NCI-H69 (cell line): ENCODE measurements around the gene SERPINB12.

Source experiments
- DNase-seq: peaks from one replicate; lab custom pipeline; 2025; lab: John Stamatoyannopoulos, UW

SERPINB12 gene

GRCh38 chr18:63551769-63552168 is 9.6 kb downstream of the SERPINB12 start:
- no peak for DNase-seq

- peak; percentile 60 for DNase-seq
Measured at GRCh38 chr18:63552581-63552980, 10.4 kb downstream of the SERPINB12 start.

- peak; percentile 61 for DNase-seq
Measured at GRCh38 chr18:63553081-63553480, 10.9 kb downstream of the SERPINB12 start.

- DNase-seq = peak; percentile 29
Measured at GRCh38 chr18:63559567-63560491, 17.7 kb downstream of the SERPINB12 start.

GRCh38 chr18:63562284-63562683 is 20.1 kb downstream of the SERPINB12 start:
- DNase-seq = no peak

- DNase-seq = no peak
Measured at GRCh38 chr18:63564021-63564420, 21.9 kb downstream of the SERPINB12 start.

GRCh38 chr18:63564561-63564960 is 22.4 kb downstream of the SERPINB12 start:
- no peak for DNase-seq

GRCh38 chr18:63567276-63567675 is 25.1 kb downstream of the SERPINB12 start:
- no peak for DNase-seq

GRCh38 chr18:63567825-63568224 is 25.7 kb downstream of the SERPINB12 start:
- no peak for DNase-seq

GRCh38 chr18:63570721-63571120 is 28.6 kb downstream of the SERPINB12 start:
- DNase-seq = no peak

GRCh38 chr18:63575681-63576080 is 33.5 kb downstream of the SERPINB12 start:
- peak; percentile 22 for DNase-seq

- DNase-seq = peak; percentile 82
Measured at GRCh38 chr18:63578357-63578958, 36.3 kb downstream of the SERPINB12 start.

- DNase-seq = no peak
Measured at GRCh38 chr18:63579616-63580015, 37.4 kb downstream of the SERPINB12 start.

GRCh38 chr18:63585988-63586387 is 43.8 kb downstream of the SERPINB12 start:
- DNase-seq = no peak

GRCh38 chr18:63586431-63586830 is 44.3 kb downstream of the SERPINB12 start:
- no peak for DNase-seq

GRCh38 chr18:63586966-63587365 is 44.8 kb downstream of the SERPINB12 start, which contains the start of gene SERPINB13:
Gene SERPINB13 (plus strand): TSS chr18:63587343. CDS start chr18:63588668, 1,325 bp downstream.
- no peak for DNase-seq

GRCh38 chr18:63588909-63589308 is 46.7 kb downstream of the SERPINB12 start:
- DNase-seq = no peak

- DNase-seq = no peak
Measured at GRCh38 chr18:63590373-63590772, 48.2 kb downstream of the SERPINB12 start.

GRCh38 chr18:63590966-63591695 is 49.0 kb downstream of the SERPINB12 start:
- no peak for DNase-seq

GRCh38 chr18:63591725-63592124 is 49.6 kb downstream of the SERPINB12 start:
- DNase-seq = no peak

- DNase-seq = no peak
Measured at GRCh38 chr18:63592471-63592870, 50.3 kb downstream of the SERPINB12 start.

- no peak for DNase-seq
Measured at GRCh38 chr18:63596964-63597363, 54.8 kb downstream of the SERPINB12 start.
